NCI-H526 (cell line): ENCODE data around the gene NMB.
"Not testable (repeated sequence)": the region's sequence is repeated elsewhere in the genome, so short reads cannot be mapped to it uniquely, and the experiment has no call there.

Experiments
- DNase-seq, 2 experiments: peaks; one replicate each; lab custom pipeline; 2025; lab: John Stamatoyannopoulos, UW

NMB gene, protein sequence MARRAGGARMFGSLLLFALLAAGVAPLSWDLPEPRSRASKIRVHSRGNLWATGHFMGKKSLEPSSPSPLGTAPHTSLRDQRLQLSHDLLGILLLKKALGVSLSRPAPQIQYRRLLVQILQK

GRCh38 chr15:84658080-84658787, at the start of gene NMB:
NMB (minus strand) TSS chr15:84658199; CDS start chr15:84658152, 47 bp downstream.
- peak; percentile 41 to 86 for DNase-seq

DNA sequence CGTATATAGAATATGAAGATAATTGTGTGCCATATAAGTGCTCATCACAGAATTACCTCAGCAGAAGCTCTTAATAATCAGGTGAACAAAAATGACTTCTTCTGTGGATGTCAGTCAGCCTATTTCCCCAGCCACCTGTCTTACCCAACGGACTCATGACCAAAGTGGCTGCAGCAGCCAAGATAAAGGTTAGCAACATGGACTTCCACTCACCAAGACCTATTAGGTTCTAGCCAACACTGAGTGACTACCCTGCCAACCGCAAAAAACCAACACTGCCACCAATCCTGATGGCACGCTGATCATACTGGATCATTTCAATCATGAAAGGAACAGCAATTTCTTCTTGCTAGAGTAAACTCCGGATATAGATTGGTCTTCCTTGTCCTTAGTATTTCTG, 45.8 kb upstream of the NMB start:
- DNase-seq, result no peak

DNA sequence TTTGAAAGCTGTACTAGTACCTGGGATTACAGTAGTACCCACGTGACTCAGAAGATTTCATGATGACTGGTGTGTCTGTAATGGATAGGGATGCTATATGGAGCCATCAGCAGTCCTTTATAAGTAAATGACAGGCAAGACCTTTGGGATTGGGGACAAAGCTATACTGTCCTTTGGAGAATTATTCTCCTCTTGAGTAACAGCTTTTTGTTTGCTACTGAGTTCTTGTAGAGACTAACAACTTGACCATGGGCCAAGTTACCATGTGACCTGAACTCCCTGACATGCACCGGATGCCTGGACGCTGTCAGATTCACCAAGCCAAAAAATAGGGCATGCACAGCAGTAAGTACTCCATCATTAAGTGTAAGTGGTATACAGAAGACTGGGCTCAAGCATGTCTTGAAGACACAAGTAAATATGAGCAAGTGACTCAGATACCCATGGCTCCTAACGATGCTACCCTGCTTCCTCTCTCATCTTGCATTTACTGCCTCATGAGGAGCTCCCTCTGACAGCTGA, 45.0 kb upstream of the NMB start:
- no peak for DNase-seq

- no peak for DNase-seq
Observed at GRCh38 chr15:84699538-84700191, 41.7 kb upstream of the NMB start.

DNA sequence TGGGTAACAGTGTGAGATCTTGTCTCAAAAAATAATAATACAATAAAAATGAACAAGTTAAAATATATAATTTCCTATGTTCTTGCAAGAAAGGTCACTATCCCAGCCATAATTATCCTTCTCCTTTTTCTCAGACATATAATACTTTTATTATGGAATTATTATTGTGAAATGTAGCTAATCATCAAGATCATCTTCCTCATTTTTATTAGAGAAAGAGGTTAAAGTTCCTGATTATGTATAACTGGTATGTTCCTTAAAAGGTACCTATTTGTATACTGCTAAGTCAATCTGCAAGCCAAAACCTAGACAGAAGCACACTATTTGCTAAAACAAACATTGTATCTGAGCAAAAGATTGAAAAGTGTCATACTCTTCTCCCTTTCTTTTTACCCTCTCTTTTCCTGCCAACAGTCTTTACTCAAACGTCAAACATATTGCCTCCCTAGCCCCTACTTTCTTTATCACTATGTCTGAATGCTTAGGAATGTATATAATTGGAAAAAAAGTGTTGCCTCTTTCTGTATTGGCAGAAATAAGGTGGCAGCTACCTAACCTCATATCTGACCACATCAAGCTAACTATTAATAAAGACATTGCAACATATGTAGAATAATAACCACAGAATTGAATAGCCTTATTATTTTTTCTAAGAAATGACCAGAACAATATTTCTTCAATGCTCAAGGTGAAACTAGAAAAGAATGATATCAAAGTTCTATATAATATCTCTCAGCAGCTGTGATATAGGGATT, 39.4 kb upstream of the NMB start:
- DNase-seq, result no peak

GRCh38 chr15:84696757-84697156, 38.8 kb upstream of the NMB start:
- no peak for DNase-seq

DNA sequence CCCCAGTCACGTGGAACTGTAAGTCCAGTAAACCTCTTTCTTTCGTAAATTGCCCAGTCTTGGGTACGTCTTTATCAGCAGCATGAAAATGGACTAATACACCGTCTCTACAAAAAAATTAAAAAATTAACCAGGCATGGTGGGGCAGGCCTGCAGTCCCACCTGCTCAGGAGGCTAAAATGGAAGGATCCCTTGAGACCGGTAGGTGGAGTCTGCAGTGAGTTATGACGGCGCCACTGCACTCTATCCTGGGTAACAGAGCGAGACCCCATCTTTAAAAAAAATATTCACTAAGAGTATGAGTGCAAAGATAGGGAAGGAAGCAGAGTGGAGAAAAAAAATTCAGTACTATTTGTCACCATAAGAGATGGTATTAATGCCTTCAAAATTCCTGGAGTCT, 32.3 kb upstream of the NMB start:
- DNase-seq, result no peak

- no peak for DNase-seq
Observed at GRCh38 chr15:84689858-84690257, 31.9 kb upstream of the NMB start.

- not testable (repeated sequence) for DNase-seq
Observed at GRCh38 chr15:84686446-84686845, 28.4 kb upstream of the NMB start.

- DNase-seq, result no peak
Observed at GRCh38 chr15:84685304-84685703, 27.3 kb upstream of the NMB start.

DNA sequence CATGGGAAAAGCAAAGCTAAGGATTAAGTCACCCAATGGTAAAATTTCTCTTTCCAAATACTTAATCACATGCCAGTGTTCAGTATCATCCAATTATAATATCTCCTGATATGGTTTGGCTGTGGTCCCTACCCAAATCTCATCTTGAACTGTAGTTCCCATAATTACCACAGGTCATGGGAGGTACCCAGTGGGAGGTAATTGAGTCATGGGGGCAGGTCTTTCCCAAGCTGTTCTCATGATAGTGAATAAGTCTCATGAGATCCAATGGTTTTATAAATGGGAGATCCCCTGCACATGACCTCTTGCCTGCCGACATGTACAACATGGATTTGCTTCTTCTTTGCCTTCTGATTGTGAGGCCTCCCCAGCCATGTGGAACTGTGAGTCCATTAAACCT, 26.1 kb upstream of the NMB start:
- DNase-seq, result no peak

DNA sequence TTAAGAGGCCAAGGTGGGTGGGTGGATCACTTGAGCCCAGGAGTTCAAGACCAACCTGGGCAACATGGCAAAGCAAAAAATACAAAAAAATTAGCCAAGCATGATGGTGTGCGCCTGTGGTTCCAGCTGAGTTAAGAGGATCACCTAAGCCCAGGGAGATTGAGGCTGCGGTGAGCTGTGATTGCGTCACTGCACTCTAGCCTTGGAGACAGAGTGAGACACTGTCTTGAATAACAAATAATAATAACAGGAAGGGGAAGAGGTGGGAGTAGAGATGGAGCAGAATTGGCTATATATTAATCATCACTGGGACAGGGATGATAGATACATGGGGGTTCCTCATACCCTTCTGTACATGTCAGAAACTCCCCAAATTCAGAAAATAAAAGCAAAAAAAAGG, 23.8 kb upstream of the NMB start:
- no peak for DNase-seq

DNA sequence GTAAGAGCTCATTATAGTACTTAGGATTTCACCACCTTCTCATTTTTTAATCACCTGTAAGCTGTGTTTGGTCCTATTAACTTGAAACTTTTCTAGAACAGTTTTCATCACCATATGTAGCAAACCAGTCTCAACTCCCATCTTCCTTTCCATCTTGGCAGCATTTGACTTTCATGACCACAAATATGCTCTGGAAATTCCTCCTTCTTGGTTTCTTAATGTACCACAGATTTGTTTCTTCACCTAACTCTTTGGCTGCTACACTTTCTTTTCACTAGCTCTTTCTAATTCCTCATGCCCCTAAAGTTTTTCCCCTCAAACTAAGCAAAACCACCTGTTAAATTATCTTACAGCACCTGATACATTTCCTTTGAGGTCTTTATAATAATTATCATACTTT, 13.2 kb upstream of the NMB start:
- no peak for DNase-seq

GRCh38 chr15:84669726-84670125, 11.7 kb upstream of the NMB start:
- DNase-seq, result no peak

GRCh38 chr15:84668221-84668982, 10.4 kb upstream of the NMB start:
- no peak for DNase-seq

- DNase-seq, result no peak
Observed at GRCh38 chr15:84666373-84666772, 8.4 kb upstream of the NMB start.

DNA sequence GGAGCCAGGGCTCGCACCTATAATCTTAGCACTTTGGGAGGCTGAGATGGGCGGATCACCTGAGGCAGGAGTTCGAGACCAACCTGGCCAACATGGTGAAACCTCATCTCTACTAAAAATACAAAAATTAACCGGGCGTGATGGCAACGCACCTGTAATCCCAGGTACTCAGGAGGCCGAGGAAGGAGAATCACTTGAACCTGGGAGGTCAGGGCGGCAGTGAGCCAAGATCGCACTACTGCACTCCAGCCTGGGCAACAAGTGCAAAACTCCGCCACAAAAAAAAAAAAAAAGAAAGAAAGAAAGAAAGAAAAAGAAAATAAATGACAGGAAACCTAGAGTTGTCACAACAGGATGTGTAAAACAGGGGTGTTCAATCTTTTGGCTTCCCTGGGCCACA, 3.0 kb upstream of the NMB start:
- DNase-seq, result no peak

GRCh38 chr15:84659904-84660781, 2.1 kb upstream of the NMB start:
- DNase-seq, result no peak

DNA sequence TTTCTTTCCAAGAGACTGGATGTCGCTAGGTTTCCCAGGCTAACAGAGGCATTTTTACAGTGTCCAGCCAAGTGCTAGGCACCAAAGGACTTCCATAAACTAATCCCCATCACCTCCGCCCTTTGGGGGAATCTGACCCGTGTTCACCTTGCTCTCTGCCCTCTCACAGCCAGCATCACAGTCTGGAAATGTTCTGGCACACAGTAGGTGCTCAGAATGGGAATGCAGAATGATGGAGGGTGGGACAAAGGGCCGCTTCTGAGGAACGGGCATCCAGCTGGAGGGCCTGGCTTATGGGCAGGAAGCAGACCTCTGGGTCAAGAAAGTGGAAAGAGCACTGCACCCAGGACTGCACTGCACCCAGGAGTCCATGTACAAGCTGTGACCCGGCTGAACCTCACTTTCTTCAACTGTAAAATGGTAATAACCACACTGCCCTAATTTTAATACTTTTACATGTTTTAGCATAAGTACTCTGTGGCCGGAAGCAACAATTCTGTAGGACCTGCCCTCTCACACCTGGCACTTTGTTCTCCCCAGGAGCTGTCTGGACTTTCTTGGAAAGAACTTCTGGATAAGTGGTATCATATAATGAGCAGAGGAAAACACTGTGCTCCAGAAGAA, 901 bp upstream of the NMB start:
- DNase-seq, result peak in 1 of 2 experiments; percentile 49

GRCh38 chr15:84657748-84658079, 285 bp downstream of the NMB start:
- no peak for DNase-seq

GRCh38 chr15:84656972-84657371, 1.0 kb downstream of the NMB start:
- DNase-seq, result no peak
